GM18520 (cell line): Measurements from ENCODE around the gene MMP28.

Source experiments
- ATAC-seq: cut with Tn5 transposase; IDR thresholded peaks from one replicate; pipeline ENCODE4 v1.9.1; 2021; ENCODE audit not compliant: unreplicated experiment

Gene MMP28

GRCh38 chr17:35795007-35795870 lies at the start of gene MMP28:
Gene MMP28, minus strand, starts transcription at chr17:35795641. Its CDS starts 264 bp downstream, at chr17:35795377.
- ATAC-seq: no peak

GRCh38 chr17:35844547-35844946 lies 49.1 kb upstream of the MMP28 start:
- ATAC-seq: no peak

- ATAC-seq: no peak
Observed at GRCh38 chr17:35843698-35844097, 48.3 kb upstream of the MMP28 start.

DNA sequence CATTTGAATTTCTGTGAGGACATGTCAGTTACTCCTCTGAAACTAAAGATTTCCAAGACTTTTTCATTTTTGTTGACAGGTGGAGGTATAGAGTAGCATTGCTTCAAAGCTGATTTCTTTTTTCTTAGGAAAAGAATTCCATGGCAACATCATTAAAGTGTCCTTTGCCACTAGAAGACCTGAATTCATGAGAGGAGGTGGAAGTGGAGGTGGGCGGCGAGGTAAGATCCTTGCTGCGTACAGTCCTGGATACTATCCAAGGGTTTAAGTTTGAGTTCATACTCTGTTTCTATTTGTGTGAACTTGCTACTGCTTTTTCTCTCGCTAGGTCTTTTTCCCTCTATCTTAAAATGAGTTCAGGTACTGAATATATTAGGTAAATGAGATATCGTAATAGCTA lies 46.8 kb upstream of the MMP28 start:
- no peak for ATAC-seq

DNA sequence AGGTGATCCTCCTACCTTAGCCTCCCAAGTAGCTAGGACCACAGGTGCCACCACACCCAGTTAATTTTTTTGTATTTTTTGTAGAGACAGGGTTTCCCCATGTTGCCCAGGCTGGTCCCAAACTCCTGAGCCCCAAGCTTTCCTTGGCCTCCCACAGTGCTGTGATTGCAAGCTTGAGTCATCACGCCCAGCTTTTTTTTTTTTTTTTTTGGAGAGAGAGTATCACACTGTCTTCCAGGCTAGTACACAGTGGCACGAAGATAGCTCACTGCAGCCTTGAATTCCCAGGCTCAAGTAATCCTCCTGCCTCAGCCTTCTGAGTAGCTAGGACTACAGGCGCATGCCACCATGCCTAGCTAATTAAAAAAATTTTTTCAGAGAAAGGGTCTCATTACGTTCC lies 46.1 kb upstream of the MMP28 start:
- no peak for ATAC-seq

DNA sequence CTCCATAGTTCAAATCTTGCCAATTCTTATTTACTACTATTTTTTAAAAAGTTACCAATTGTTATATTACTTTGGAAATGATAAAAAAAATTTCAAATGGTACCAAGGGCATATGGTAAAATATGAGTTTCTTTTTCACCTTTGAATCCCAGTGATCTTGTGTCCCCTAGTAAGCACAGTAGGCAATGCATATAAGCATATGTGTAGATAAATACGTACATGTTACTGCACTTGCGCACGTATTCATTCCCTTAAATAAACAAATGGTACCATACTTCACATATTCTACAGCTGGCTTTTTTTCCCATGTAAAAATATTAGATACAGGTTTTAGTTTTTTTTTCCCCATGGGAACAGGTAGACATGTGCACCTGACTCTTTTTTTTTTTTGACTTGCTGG lies 45.7 kb upstream of the MMP28 start:
- no peak for ATAC-seq

- no peak for ATAC-seq
Observed at GRCh38 chr17:35825206-35825605, 29.8 kb upstream of the MMP28 start.

DNA sequence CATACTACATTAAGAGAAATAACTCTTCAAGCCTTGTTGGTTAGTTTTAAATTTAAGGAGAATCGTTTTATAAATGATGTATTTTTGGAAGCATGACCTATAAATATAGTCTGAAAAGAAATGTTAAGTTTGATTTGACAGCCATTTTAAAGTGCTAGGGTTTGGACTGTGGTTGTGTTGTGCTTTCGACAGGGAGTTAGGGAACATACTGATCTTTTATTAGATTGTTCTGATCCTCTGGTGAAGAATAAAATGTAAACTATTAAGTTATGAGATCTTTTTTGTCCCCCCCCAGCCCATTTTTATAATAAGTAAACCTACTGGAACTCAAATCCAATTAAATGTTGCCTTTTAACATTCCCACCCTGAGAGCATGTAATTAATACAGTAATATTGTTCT lies 25.9 kb upstream of the MMP28 start:
- ATAC-seq: no peak

DNA sequence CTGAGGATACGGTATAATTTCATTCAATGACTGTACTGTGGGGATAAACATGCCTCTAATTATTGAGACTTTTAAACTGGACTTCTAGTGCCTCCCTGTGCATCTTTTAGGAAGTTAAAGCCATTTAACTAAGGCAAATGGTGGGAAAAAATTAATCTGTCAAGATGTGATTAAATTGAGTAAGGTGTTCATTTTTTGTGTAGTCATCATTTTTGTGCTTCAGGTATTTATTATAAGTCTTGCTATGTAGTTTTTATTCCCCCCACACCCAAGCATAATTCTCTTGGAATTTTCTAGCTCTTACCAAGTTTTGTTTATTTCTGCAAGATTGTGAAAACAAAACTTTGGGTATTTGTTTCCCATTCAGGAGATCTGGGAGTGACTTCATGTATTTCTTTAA lies 24.0 kb upstream of the MMP28 start:
- no peak for ATAC-seq

GRCh38 chr17:35817196-35817595 lies 21.8 kb upstream of the MMP28 start:
- ATAC-seq: no peak

DNA sequence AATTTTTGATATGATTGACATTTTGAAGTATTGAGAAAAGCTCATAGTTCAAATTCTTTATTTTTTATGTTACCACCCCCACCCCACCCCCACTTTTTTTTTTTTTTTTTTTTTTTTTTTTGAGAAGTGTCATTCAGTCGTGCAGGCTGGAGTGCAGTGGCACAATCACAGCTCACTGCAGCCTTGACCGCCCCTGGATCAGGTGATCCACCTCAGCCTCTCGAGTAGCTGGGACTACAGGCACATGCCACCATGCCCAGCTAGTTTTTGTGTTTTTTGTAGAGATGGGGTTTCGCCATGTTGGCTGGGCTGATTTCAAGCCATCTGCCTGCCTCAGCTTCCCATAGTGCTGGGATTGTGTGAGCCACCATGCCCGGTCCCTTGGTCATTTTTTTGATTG lies 21.3 kb upstream of the MMP28 start:
- no peak for ATAC-seq

- ATAC-seq: no peak
Observed at GRCh38 chr17:35812456-35812855, 17.0 kb upstream of the MMP28 start.

DNA sequence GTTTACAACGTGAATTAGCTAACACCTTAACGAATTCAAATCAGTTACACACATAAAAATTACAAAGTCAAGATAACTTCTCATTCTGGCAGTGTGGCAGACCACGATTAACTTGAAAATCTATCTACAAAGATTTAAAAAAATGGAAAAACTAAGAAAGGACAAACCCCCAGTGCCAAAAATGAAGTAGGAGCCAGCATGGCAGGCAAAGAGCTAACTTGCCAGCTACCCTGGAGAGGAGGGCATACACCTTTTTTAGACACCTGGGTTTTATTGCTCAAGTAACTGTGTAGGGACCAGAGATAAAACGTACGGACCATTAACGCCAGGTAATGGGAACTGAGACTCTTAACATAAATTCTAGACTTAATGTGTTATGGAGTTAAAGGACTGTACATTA lies 16.3 kb upstream of the MMP28 start:
- ATAC-seq: no peak

DNA sequence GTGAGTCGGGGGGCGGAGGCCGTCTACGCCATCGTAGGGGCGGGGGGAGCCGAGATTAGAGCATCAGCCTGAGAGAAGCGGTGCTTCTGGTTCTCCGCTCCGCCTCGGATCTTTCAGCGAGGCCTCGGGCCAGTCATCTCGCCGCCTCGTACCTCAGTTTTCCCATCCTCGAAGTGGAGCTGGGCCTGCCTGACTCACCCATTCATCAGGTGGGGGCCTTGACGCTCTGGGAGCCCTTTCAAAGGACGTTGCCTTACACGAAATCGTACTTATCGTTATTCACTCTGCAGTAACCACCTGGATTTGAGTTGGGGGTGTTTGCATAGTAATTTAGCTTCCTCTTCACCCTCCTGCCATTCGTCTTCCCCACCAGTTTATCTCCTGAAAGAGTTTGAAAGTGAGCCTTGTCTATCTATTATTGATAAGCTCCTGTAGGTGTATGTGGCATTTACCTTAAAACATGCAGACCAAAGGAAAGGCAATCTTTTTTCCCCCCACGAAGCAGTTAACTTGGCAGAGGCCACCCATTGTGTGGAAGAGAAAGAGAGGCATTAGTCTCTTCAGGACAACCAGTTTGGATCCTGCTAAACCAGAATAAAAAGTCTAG lies 14.5 kb upstream of the MMP28 start:
- no peak for ATAC-seq

- ATAC-seq: peak; percentile 85
Observed at GRCh38 chr17:35808962-35809854, 13.8 kb upstream of the MMP28 start, which contains the start of gene TAF15. Gene TAF15, plus strand, starts transcription at chr17:35809484. Its CDS starts 86 bp downstream, at chr17:35809570.

- no peak for ATAC-seq
Observed at GRCh38 chr17:35808240-35808961, 13.0 kb upstream of the MMP28 start.

DNA sequence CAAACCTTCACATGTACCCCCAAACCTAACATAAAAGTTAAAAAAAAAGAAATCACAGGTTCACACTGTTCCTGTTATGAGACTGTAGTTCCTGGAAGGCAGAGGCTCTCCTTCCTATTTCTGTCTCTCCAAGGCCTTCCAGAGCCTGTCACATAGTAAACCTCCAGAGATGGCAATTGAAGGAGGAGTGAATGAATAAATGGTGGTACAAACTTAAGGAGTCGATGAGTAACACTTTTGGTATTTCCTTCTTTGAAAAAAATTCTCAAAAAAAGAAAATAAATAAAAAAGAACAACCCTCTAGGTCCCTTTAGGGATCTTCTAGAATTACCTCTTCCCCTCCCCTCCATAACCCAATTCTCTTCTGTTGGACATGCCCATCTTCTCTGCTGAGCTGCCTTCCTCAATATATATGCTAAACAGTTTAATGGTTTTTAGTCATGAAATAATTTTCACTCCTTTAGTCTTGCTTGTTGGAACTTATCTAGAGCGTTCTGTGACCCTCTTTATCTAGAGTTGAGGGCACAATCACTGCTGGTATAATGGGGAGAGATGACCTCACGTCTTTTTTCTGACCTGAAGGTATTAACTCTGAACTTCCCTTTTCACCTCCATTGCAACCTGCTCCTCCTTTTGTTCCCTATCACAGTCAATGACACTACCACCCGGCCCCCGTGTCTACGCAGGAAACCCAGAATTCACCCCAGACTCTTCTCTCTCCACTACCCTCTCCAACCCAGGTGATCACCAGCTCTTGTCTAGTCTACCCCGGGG lies 12.1 kb upstream of the MMP28 start:
- ATAC-seq: no peak

DNA sequence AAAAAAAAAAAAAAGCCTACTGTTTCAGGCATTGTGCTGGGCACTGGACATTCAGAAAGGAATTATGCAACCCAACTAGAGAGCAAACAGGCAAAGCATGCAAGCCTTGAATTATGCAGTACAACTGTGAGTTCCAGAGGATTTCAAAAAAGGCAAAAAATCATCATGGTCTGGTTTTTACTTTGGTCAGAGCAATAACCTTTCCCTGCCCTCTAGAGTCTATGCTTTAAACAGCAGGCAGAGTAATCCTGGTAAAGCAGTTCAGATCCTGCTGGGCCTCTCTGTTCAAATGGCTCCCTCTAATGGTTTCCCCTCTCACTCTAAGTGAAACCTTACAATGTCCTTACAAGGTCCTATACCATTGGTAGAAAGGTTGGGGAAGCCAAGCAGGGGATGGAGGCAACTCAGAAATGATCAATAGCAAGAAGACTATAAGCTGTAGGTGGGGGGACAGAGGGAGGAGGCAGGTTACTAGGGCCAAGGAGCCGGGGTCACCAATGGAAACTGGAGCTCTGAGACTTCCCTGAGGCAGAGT lies 9.3 kb upstream of the MMP28 start:
- ATAC-seq: no peak

DNA sequence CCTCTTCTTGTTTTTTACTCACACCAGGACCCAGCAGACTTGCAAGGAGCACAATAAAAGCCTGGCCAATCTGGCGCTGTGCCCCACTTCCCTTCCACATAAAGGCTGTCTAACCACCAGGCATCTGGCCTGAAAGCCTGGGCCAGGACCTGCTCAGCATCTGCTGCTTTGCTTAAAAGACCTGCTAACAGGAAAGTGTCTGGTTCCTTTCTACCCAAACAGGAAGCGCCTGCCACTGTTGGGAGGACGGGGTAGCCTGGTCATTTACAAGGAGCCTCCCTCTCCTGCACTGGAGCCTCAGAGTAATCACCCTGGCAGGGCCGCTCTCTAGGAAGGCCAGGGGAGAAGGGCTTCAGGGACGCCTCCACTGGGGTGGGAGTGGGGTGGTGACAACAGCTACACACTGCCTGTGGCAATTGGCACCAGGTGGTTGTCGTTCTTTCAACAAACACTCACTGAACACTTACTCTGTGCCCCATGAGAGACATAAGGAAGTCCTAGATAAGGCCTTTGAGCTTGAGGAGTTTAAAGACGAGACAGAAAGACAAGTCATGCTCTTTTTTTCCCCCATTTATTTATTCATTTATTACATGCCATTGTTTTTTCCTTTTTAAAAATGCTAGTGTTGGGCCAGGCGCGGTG lies 6.3 kb upstream of the MMP28 start:
- ATAC-seq: no peak
